ENCODE results near the gene CNKSR3.
"Not testable (repeated sequence)": the region's sequence is repeated elsewhere in the genome, so short reads cannot be mapped to it uniquely, and the experiment has no call there.

CNKSR3 gene

GRCh38 chr6:154510144-154510905, at the start of gene CNKSR3:
CNKSR3 (minus strand) TSS chr6:154510685; CDS start chr6:154510114, 571 bp downstream.
- DNase-seq (ENCODE audit: low read depth), result peak; percentile 83

GRCh38 chr6:154558984-154559383, 48.5 kb upstream of the CNKSR3 start:
- no peak for DNase-seq (ENCODE audit: low read depth)

- no peak for DNase-seq (ENCODE audit: low read depth)
Measured at GRCh38 chr6:154558513-154558912, 48.0 kb upstream of the CNKSR3 start.

GRCh38 chr6:154555073-154555677, 44.7 kb upstream of the CNKSR3 start:
- no peak for DNase-seq (ENCODE audit: low read depth)

GRCh38 chr6:154554491-154554890, 44.0 kb upstream of the CNKSR3 start:
- DNase-seq (ENCODE audit: low read depth), result no peak

- no peak for DNase-seq (ENCODE audit: low read depth)
Measured at GRCh38 chr6:154550779-154551178, 40.3 kb upstream of the CNKSR3 start.

- no peak for DNase-seq (ENCODE audit: low read depth)
Measured at GRCh38 chr6:154549179-154549578, 38.7 kb upstream of the CNKSR3 start.

- peak; percentile 49 for DNase-seq (ENCODE audit: low read depth)
Measured at GRCh38 chr6:154548130-154548830, 37.8 kb upstream of the CNKSR3 start.

GRCh38 chr6:154543628-154544027, 33.1 kb upstream of the CNKSR3 start:
- no peak for DNase-seq (ENCODE audit: low read depth)

- no peak for DNase-seq (ENCODE audit: low read depth)
Measured at GRCh38 chr6:154542747-154543146, 32.3 kb upstream of the CNKSR3 start.

GRCh38 chr6:154541837-154542236, 31.4 kb upstream of the CNKSR3 start:
- DNase-seq (ENCODE audit: low read depth), result not testable (repeated sequence)

- DNase-seq (ENCODE audit: low read depth), result no peak
Measured at GRCh38 chr6:154539593-154540269, 29.2 kb upstream of the CNKSR3 start.

GRCh38 chr6:154538640-154539191, 28.2 kb upstream of the CNKSR3 start:
- DNase-seq (ENCODE audit: low read depth), result no peak

GRCh38 chr6:154537511-154538325, 27.2 kb upstream of the CNKSR3 start:
- DNase-seq (ENCODE audit: low read depth), result no peak

- DNase-seq (ENCODE audit: low read depth), result no peak
Measured at GRCh38 chr6:154536999-154537398, 26.5 kb upstream of the CNKSR3 start.

- DNase-seq (ENCODE audit: low read depth), result no peak
Measured at GRCh38 chr6:154536255-154536654, 25.8 kb upstream of the CNKSR3 start.

- DNase-seq (ENCODE audit: low read depth), result no peak
Measured at GRCh38 chr6:154535851-154536250, 25.4 kb upstream of the CNKSR3 start.

- DNase-seq (ENCODE audit: low read depth), result no peak
Measured at GRCh38 chr6:154535147-154535546, 24.7 kb upstream of the CNKSR3 start.

GRCh38 chr6:154534531-154534930, 24.0 kb upstream of the CNKSR3 start:
- no peak for DNase-seq (ENCODE audit: low read depth)

GRCh38 chr6:154532426-154532825, 21.9 kb upstream of the CNKSR3 start:
- no peak for DNase-seq (ENCODE audit: low read depth)

GRCh38 chr6:154529957-154530356, 19.5 kb upstream of the CNKSR3 start:
- no peak for DNase-seq (ENCODE audit: low read depth)

All from stromal cell of bone marrow (primary cell).